Transverse colon (tissue), 4 donors: Measurements from ENCODE around the gene OR10G3. TPM values are rescaled to one million over a fixed set of nuclear protein-coding genes. Genes with fewer than 3 reads are reported as not detected.

Experiments
- DNase-seq: peaks from one replicate; pipeline ENCODE4 v3.0.0-alpha.2; 2019
- H3K27ac ChIP-seq, 4 donors: fragments of 200-600 bp; sonication (generic); 2 replicates each; pipeline ENCODE4 v1.5.1; 2016 to 2018; ENCODE audit warnings: inconsistent platforms in 4 of 4
- H3K27me3 ChIP-seq: fragments of 200-600 bp; sonication (generic); 2 replicates; pipeline ENCODE4 v1.5.1; 2017; ENCODE audit warnings: inconsistent platforms
- H3K36me3 ChIP-seq, 4 donors: fragments of 200-600 bp; sonication (generic); 2 replicates each; pipeline ENCODE4 v1.5.1; 2017 to 2019; ENCODE audit warnings: inconsistent platforms in 4 of 4
- H3K4me1 ChIP-seq, 4 donors: fragments of 200-600 bp; sonication (generic); 2 replicates each; pipeline ENCODE4 v1.5.1; 2017 to 2020; ENCODE audit warnings: inconsistent platforms in 4 of 4
- H3K4me3 ChIP-seq, 4 donors: fragments of 200-600 bp; sonication (generic); 1 replicate in 1 of 4; 2 replicates in 3 of 4; pipeline versions ENCODE4 v1.5.1 to v1.6.1; 2017 to 2019; ENCODE audit warnings: inconsistent platforms in 4 of 4
- H3K9me3 ChIP-seq, 2 donors: fragments of 200-600 bp; sonication (generic); 2 replicates each; pipeline ENCODE4 v1.5.1; 2017 to 2019; ENCODE audit warnings: inconsistent platforms in 2 of 2
- EP300 ChIP-seq: sonication (generic); formaldehyde crosslinking; IDR thresholded peaks from one replicate; pipeline ENCODE4 v1.6.1; 2017; ENCODE audit warnings: antibody characterized with exemption, low read depth
- POLR2A ChIP-seq: fragments of 450-650 bp; IDR thresholded peaks from one replicate; pipeline ENCODE4 v1.6.1; 2016; ENCODE audit warnings: antibody characterized with exemption, mild to moderate bottlenecking, moderate library complexity
- POLR2AphosphoS5 ChIP-seq, 3 donors: sonication (generic); formaldehyde crosslinking; IDR thresholded peaks; one replicate each; pipeline ENCODE4 v1.6.1; 2016; ENCODE audit warnings: antibody characterized with exemption in 3 of 3
- WGBS, 2 donors: methylation state at CpG; one replicate each; pipeline ENCODE4 v1.1.5; 2018; ENCODE audit warnings: low coverage in 1 of 2; 5-methylcytosine and 5-hydroxymethylcytosine counted together
- in situ Hi-C, 4 donors: fragments of 200-750 bp; cut with MboI; loops; one replicate each; pipeline versions ENCODE4 v1.15.0 to v1.15.1; 2017; ENCODE audit warnings: low sequenced_read_pairs in 3 of 4, low pct_ligation_motif_present in 1 of 4, low pct_unique_long_range_greater_than_20kb in 1 of 4
- intact Hi-C: fragments of 100-400 bp; cut with DNase I; formaldehyde crosslinking; loops from one replicate; pipeline ENCODE4 v1.15.1; 2023; ENCODE audit warnings: low total_unique reads
- total RNA-seq, 4 donors: library from RNA; depleted of rRNA; stranded (reverse); fragments of >200 nt; gene quantifications; one replicate each; pipeline ENCODE4 v1.1.0, GENCODE V29; 2016
- TF ChIP-seq, protein P1 (sequence below), 5 experiments: fragments of 200-600 bp in 3 of 5; fragments of 450-650 bp in 2 of 5; sonication (generic) in 3 of 5; IDR thresholded peaks; 1 replicate in 2 of 5; 2 replicates in 3 of 5; pipeline ENCODE4 v1.5.1; 2016 to 2017; ENCODE audit warnings: antibody characterized with exemption in 5 of 5, inconsistent platforms in 3 of 5, mild to moderate bottlenecking in 2 of 5, moderate library complexity in 1 of 5

The OR10G3 gene
- total RNA-seq, 4 donors from 2014 or later = not detected

DNA sequence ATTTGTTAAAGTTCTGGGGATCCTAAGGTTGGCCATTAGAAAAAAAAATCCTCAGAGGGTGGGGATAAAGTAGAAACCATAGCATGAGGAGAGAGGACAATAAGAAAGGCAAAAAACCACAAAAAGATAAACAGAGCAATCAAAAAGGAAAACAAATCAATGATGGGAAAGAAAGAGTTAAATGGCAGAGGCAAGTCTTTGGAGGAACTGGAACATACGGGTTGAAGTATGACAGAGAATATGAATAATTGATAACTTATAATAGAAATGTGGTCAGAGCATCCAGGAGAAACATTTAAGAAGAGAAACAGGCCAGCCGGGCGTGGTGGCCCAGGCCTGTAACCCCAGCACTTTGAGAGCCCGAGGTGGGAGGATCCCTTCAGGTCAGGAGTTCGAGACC, 35.9 kb downstream of the OR10G3 start:
- H3K27ac ChIP-seq = no peak overlapping the region
- DNase-seq = no peak
- no peaks in the 10 kb centered on the region for H3K9me3 ChIP-seq
- H3K27me3 ChIP-seq = peaks cover 9% of the 10 kb centered on the region
- WGBS, 2 donors = 58 to 62% methylated on average over 5 of the region's 5 CpGs
- intact Hi-C loops = no loop called here
- in situ Hi-C loops = no loop called here
- no peak for TF ChIP-seq POLR2AphosphoS5 (IDR thresholded peaks at IDR 0.05)
- no peak for TF ChIP-seq EP300
- TF ChIP-seq, protein P1, sequence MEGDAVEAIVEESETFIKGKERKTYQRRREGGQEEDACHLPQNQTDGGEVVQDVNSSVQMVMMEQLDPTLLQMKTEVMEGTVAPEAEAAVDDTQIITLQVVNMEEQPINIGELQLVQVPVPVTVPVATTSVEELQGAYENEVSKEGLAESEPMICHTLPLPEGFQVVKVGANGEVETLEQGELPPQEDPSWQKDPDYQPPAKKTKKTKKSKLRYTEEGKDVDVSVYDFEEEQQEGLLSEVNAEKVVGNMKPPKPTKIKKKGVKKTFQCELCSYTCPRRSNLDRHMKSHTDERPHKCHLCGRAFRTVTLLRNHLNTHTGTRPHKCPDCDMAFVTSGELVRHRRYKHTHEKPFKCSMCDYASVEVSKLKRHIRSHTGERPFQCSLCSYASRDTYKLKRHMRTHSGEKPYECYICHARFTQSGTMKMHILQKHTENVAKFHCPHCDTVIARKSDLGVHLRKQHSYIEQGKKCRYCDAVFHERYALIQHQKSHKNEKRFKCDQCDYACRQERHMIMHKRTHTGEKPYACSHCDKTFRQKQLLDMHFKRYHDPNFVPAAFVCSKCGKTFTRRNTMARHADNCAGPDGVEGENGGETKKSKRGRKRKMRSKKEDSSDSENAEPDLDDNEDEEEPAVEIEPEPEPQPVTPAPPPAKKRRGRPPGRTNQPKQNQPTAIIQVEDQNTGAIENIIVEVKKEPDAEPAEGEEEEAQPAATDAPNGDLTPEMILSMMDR (IDR thresholded peaks at IDR 0.05) = no peak
- no peak for TF ChIP-seq POLR2A
- H3K36me3 ChIP-seq = no peaks in the 10 kb centered on the region
- no peak overlapping the region for H3K4me3 ChIP-seq
- no peaks in the 10 kb centered on the region for H3K4me1 ChIP-seq

DNA sequence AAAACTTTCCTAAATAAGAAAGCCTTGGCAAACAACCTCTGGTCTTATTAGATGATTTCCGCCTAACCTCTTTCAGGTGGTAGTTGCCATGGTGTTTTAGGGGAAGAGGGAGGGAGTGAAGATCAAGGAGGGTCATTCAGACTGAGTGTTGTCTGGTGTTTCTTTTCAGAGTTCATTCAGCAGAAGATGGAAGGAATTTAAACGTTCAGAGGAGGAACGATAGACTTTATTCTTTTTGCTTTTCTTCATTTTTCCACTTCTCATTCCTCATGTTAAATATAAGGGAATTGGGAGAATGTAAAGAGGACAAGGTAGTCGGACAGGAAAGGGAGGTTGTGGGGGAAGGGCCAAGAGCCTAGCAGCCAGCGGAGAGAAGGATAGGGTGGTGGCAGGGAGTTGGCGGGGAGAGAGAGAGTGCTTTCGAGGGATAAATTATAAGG, 36.3 kb downstream of the OR10G3 start:
- H3K27ac ChIP-seq = no peak overlapping the region
- TF ChIP-seq EP300 (no peak), POLR2A (no peak), POLR2AphosphoS5 (IDR thresholded peaks at IDR 0.05) (no peak)
- TF ChIP-seq, protein P1 (IDR thresholded peaks at IDR 0.05) = no peak
- peaks cover 13% of the 10 kb centered on the region for H3K27me3 ChIP-seq
- H3K4me3 ChIP-seq = no peak overlapping the region
- in situ Hi-C loops (no loop called here), intact Hi-C loops (no loop called here)
- H3K36me3 ChIP-seq = no peaks in the 10 kb centered on the region
- DNase-seq = no peak
- H3K9me3 ChIP-seq = no peaks in the 10 kb centered on the region
- H3K4me1 ChIP-seq = no peaks in the 10 kb centered on the region
- 62 to 66% methylated on average over 7 of the region's 7 CpGs for WGBS, 2 donors

DNA sequence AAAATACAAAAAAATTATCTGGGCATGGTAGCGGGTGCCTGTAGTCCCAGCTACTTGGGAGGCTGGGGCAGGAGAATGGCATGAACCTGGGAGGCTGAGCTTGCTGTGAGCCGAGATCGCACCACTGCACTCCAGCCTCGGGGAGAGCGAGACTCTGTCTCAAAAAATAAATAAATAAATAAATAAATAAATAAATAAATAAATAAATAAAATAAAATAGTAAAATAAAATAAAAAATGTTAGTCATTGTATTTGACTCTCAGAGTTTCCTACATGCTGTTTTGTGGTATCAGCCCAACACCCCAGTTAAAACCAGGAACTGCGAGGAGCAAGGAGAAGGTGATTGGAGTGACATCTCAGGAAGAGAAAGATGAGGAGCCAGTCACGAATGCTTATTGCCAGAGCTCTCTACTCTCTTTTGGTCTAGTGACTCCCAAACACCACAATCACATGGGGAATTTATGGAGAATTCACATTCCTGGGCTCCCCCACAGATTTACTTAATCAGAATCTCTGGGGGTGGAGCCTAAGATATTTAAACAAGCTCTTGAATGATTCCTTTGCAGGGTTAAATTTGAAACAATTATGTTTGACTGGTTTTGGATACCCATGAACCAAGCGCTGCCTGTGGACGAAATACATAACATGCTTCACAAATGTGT, 38.3 kb downstream of the OR10G3 start:
- no peak for DNase-seq
- Histone ChIP-seq H3K36me3 (no peaks in the 10 kb centered on the region), H3K27ac (no peak overlapping the region), H3K9me3 (no peaks in the 10 kb centered on the region), H3K4me3 (no peak overlapping the region), H3K4me1 (peaks cover 0 to 4% (median 0%) of the 10 kb centered on the region in 4 donors), H3K27me3 (peaks cover 32% of the 10 kb centered on the region)
- in situ Hi-C loops (no loop called here), intact Hi-C loops (no loop called here)
- 83 to 86% methylated on average over 7 to 9 of the region's 9 CpGs for WGBS, 2 donors
- TF ChIP-seq POLR2AphosphoS5 (IDR thresholded peaks at IDR 0.05) = no peak
- TF ChIP-seq POLR2A = no peak
- no peak for TF ChIP-seq EP300
- TF ChIP-seq, protein P1 (IDR thresholded peaks at IDR 0.05) = no peak

DNA sequence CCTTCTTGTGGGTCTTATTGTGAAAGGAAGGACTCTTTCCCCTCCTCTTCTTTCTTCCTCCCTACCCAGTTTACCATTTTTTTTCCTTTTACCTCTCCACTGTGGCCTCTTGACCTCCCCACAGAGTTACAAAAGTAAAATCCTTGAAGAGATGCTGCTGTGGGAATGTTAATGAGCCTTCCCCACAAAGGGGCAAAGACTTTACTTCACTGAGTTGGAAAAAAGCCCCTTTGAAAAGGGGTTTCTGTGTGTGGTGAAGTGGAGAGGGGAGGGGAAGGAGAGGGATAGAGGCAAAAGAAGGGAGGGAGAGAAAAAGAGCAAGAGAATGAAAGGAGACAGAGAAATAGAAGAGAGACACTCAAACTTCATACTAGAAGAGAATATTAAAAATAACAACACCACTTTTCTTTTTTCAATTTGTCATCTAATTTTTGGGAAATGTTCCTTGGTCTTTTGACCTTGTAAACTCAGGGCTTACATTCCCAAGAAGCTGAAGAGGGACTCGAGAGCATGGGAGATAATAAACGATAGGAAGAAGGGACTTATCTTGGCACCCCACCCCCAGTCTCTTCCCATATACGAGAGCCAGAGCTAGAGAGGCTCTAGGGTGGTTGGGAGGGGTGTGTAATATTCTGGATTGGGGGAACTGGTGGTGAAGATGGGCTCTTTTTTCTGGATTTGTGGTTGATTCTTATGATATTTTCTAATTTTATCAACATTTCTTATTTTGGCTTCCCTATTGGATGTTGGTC, 40.5 kb downstream of the OR10G3 start:
- DNase-seq = no peak
- Histone ChIP-seq H3K36me3 (no peaks in the 10 kb centered on the region), H3K4me3 (no peak overlapping the region), H3K4me1 (peaks cover 0 to 4% (median 0%) of the 10 kb centered on the region in 4 donors), H3K27ac (no peak overlapping the region), H3K27me3 (peaks cover 54% of the 10 kb centered on the region), H3K9me3 (no peaks in the 10 kb centered on the region)
- in situ Hi-C loops (no loop called here), intact Hi-C loops (no loop called here)
- 22% methylated on average over 3 of the region's 3 CpGs; no CpG with 5 or more reads in 1 of the 2 donors for WGBS, 2 donors
- TF ChIP-seq POLR2AphosphoS5 (IDR thresholded peaks at IDR 0.05) (no peak), EP300 (no peak), POLR2A (no peak)
- TF ChIP-seq, protein P1 (IDR thresholded peaks at IDR 0.05) = no peak
